Mesendoderm (in vitro differentiated cells): ENCODE results near the gene HOMER1.
A peak's percentile ranks its signal among the peaks of the same experiment; 100 is the strongest.

Source experiments
- DNase-seq: peaks from one replicate; pipeline ENCODE4 v3.0.0; 2013
- H2AK5ac ChIP-seq: 2 replicates; pipeline ENCODE4 v1.6.1; 2013; ENCODE audit warnings: low read length, inconsistent platforms
- H2BK120ac ChIP-seq: 2 replicates; pipeline ENCODE4 v1.6.1; 2013; ENCODE audit warnings: low read depth, mild to moderate bottlenecking, low read length, moderate library complexity, mixed read lengths
- H2BK15ac ChIP-seq: replicated peaks from 2 replicates; pipeline ENCODE4 v1.6.1; 2013; ENCODE audit warnings: low read depth, mild to moderate bottlenecking, moderate library complexity
- H2BK5ac ChIP-seq: 2 replicates; pipeline ENCODE4 v1.6.1; 2013; ENCODE audit warnings: low read length, inconsistent platforms
- H3K18ac ChIP-seq: 2 replicates; pipeline ENCODE4 v1.6.1; 2013; ENCODE audit warnings: mild to moderate bottlenecking, low read length, mixed read lengths
- H3K23ac ChIP-seq: one replicate; pipeline ENCODE4 v1.6.1; 2013; ENCODE audit warnings: low read length
- H3K27ac ChIP-seq: 2 replicates; pipeline ENCODE4 v1.5.1; 2013; ENCODE audit warnings: low read depth, mild to moderate bottlenecking, inconsistent platforms, low read length, moderate library complexity
- H3K27me3 ChIP-seq: 2 replicates; pipeline ENCODE4 v1.6.1; 2013; ENCODE audit warnings: low read length, control low read depth, mild to moderate bottlenecking, inconsistent platforms; ENCODE audit not compliant: insufficient read depth, poor library complexity
- H3K36me3 ChIP-seq: 2 replicates; pipeline ENCODE4 v1.6.1; 2013; ENCODE audit warnings: low read length, inconsistent platforms; ENCODE audit not compliant: control insufficient read depth, insufficient read depth
- H3K4ac ChIP-seq: one replicate; pipeline ENCODE4 v1.6.1; 2013; ENCODE audit warnings: low read depth, mild to moderate bottlenecking, low read length, moderate library complexity
- H3K4me1 ChIP-seq: 2 replicates; pipeline ENCODE4 v1.6.1; 2013; ENCODE audit warnings: low read depth, low read length, inconsistent platforms; ENCODE audit not compliant: control insufficient read depth
- H3K4me2 ChIP-seq: 2 replicates; pipeline ENCODE4 v1.6.1; 2013; ENCODE audit warnings: low read length
- H3K4me3 ChIP-seq: 2 replicates; pipeline ENCODE4 v1.5.1; 2013; ENCODE audit warnings: mild to moderate bottlenecking, low read length
- H3K56ac ChIP-seq: one replicate; pipeline ENCODE4 v1.6.1; 2013; ENCODE audit warnings: low read length
- H3K79me1 ChIP-seq: 2 replicates; pipeline ENCODE4 v1.6.1; 2013; ENCODE audit warnings: low read length, inconsistent platforms
- H3K79me2 ChIP-seq: 2 replicates; pipeline ENCODE4 v1.6.1; 2013; ENCODE audit warnings: mild to moderate bottlenecking, low read length; ENCODE audit not compliant: control insufficient read depth, insufficient read depth
- H3K9ac ChIP-seq: 2 replicates; pipeline ENCODE4 v1.6.1; 2013; ENCODE audit warnings: low read length, inconsistent platforms
- H4K5ac ChIP-seq: one replicate; pipeline ENCODE4 v1.6.1; 2013; ENCODE audit warnings: low read length
- H4K8ac ChIP-seq: one replicate; pipeline ENCODE4 v1.6.1; 2013; ENCODE audit warnings: low read depth, mild to moderate bottlenecking, control low read depth, low read length, moderate library complexity
- WGBS: extraction: QIAGEN DNeasy Blood & Tissue Kit; methylation state at CpG from one replicate; pipeline ENCODE4 v1.1.7; 2013; ENCODE audit warnings: low lambda C conversion rate, missing lambda C conversion rate; ENCODE audit not compliant: insufficient coverage; ENCODE audit errors: extremely low coverage; 5-methylcytosine and 5-hydroxymethylcytosine counted together

Gene HOMER1

DNA sequence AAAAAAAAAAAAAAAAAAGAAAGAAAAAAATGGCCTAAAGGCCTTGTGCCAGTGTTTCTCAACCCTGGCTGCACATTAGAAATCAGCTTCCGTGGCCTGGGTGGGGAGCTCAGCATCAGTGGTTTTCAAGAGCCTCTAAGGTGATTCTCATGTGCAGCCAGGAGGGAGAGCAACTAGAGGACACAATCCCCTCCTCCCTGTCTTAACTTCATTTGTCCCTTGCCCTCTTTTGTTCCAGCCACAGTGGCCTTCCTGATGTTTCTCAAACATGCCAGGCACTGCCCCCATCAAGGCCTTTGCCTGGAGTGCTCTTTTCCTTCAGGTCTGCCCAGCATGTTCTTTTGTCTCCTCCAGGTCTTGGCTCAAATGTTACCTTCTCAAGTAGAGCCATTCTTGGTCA lies 42.4 kb downstream of the HOMER1 start:
- H2BK120ac ChIP-seq: no peak overlapping the region

DNA sequence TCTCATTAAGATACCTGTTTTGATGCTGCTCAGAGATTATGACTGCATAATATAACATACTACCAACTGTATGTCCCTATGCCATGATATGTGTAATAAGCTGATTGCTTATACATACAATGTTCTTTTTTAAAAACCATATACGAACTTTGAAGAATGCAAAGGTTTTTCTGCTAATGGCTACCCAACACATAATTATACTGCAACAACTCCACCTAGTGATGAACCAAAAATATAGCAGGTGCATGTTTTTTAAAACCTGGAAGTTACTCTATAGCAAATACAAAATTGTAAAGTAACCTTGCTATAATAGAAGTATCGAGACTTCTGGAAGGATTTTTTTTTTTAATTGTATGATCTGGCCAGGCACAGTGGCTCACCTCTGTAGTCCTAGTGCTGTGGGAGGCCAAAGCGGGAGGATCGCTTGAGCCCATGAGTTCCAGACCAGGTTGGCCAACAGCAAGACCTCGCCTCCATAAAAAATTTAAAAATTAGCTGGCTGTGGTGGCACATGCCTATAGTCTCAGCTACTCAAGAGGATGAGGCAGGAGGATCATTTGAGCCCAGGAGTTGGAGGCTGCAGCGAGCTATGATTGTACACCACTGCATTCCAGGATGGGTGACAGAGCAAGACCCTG lies 49.1 kb downstream of the HOMER1 start:
- H3K79me2 ChIP-seq: peaks cover 17% of the 10 kb centered on the region
- H3K27me3 ChIP-seq: no peaks in the 10 kb centered on the region
- WGBS: no CpG with 5 or more reads among the region's 6 CpGs
- H2BK15ac ChIP-seq: no peak overlapping the region
- H3K4me1 ChIP-seq: no peaks in the 10 kb centered on the region
- H2BK5ac ChIP-seq: no peak overlapping the region
- no peak overlapping the region for H3K56ac ChIP-seq
- H2AK5ac ChIP-seq: no peak overlapping the region
- H3K36me3 ChIP-seq: no peaks in the 10 kb centered on the region
- no peak overlapping the region for H3K4me2 ChIP-seq
- H3K27ac ChIP-seq: no peak overlapping the region
- no peak overlapping the region for H3K9ac ChIP-seq
- no peak overlapping the region for H3K23ac ChIP-seq
- no peak overlapping the region for H3K4me3 ChIP-seq
- H3K4ac ChIP-seq: no peak overlapping the region
- no peak overlapping the region for H4K8ac ChIP-seq
- DNase-seq: peak; percentile 21
- no peak overlapping the region for H3K18ac ChIP-seq
- H3K79me1 ChIP-seq: peaks cover 10% of the 10 kb centered on the region
- H2BK120ac ChIP-seq: no peak overlapping the region
- H4K5ac ChIP-seq: no peak overlapping the region

More for the DNA sequence above, 42.4 kb downstream of the HOMER1 start:
- WGBS: no CpG with 5 or more reads among the region's 1 CpG
- Histone ChIP-seq H3K27ac (no peak overlapping the region), H3K4ac (no peak overlapping the region), H3K4me1 (peaks cover 3% of the 10 kb centered on the region), H3K4me2 (no peak overlapping the region), H3K23ac (no peak overlapping the region), H2BK15ac (no peak overlapping the region), H3K9ac (no peak overlapping the region), H3K56ac (no peak overlapping the region), H4K8ac (no peak overlapping the region), H3K27me3 (no peaks in the 10 kb centered on the region), H3K18ac (no peak overlapping the region), H3K79me1 (peaks cover 6% of the 10 kb centered on the region), H2AK5ac (no peak overlapping the region), H2BK5ac (no peak overlapping the region), H3K36me3 (no peaks in the 10 kb centered on the region), H3K4me3 (no peak overlapping the region), H4K5ac (no peak overlapping the region), H3K79me2 (peaks cover 20% of the 10 kb centered on the region)
- no peak for DNase-seq

DNA sequence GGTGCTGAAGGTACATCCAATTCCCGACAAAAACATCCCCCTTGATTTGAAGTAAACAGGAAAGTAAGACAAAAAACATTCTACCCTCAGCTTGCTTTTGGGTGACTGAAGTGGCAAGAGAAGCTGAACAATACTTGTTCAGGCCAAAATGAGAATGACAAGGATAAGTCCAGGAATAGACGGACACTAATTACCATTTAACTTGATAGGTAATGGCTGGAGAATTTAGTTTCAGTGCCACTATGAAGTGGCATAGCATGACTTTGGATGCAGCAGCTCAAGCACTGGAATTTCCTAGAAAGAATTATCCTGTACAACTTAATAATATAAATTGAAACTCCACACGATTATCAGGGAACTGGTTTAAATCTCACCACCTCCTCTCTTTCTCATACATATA lies 49.7 kb downstream of the HOMER1 start:
- no CpG with 5 or more reads among the region's 3 CpGs for WGBS
- no peaks in the 10 kb centered on the region for H3K36me3 ChIP-seq

DNA sequence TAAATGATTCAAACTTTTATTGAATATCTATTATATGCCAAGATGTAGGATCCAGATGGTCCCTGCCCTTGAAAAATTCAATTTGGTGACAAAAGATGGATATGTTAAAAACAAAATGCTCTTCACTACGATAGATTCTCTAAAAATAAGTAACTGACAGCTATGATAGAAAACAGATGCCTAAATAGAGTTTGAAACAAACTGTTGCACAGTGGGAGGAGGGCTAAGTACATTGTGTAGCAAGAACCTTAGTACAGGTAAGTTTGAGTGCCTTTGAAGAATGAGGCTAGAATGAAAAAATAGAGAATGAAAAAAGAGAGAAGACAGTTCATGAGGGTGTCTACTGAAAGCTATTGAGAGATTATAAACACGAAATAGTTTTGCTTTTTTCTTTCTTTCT lies 54.3 kb downstream of the HOMER1 start:
- peaks cover 10% of the 10 kb centered on the region for H3K79me1 ChIP-seq
- H2AK5ac ChIP-seq: no peak overlapping the region
- no peak overlapping the region for H3K4ac ChIP-seq
- H3K4me1 ChIP-seq: no peaks in the 10 kb centered on the region
- no peak overlapping the region for H2BK15ac ChIP-seq
- no peak overlapping the region for H3K23ac ChIP-seq
- peaks cover 13% of the 10 kb centered on the region for H3K79me2 ChIP-seq
- H2BK5ac ChIP-seq: no peak overlapping the region
- H3K9ac ChIP-seq: no peak overlapping the region
- WGBS: no CpG with 5 or more reads among the region's 2 CpGs
- H3K4me2 ChIP-seq: no peak overlapping the region
- no peak overlapping the region for H2BK120ac ChIP-seq
- H4K5ac ChIP-seq: no peak overlapping the region
- H3K4me3 ChIP-seq: no peak overlapping the region
- H3K27ac ChIP-seq: no peak overlapping the region
- no peaks in the 10 kb centered on the region for H3K36me3 ChIP-seq
- DNase-seq: no peak
- H3K27me3 ChIP-seq: no peaks in the 10 kb centered on the region
- no peak overlapping the region for H4K8ac ChIP-seq
- H3K56ac ChIP-seq: no peak overlapping the region
- no peak overlapping the region for H3K18ac ChIP-seq

More for the DNA sequence above, 49.7 kb downstream of the HOMER1 start:
- H3K27me3 ChIP-seq: no peaks in the 10 kb centered on the region
- no peak overlapping the region for H3K4me3 ChIP-seq
- H2BK15ac ChIP-seq: no peak overlapping the region
- H2BK5ac ChIP-seq: no peak overlapping the region
- no peak overlapping the region for H2AK5ac ChIP-seq
- H3K4me2 ChIP-seq: no peak overlapping the region
- no peak overlapping the region for H2BK120ac ChIP-seq
- H3K9ac ChIP-seq: no peak overlapping the region
- H3K4me1 ChIP-seq: no peaks in the 10 kb centered on the region
- H3K79me1 ChIP-seq: peaks cover 10% of the 10 kb centered on the region
- H3K4ac ChIP-seq: no peak overlapping the region
- H3K56ac ChIP-seq: no peak overlapping the region
- no peak overlapping the region for H4K8ac ChIP-seq
- no peak overlapping the region for H3K27ac ChIP-seq
- no peak overlapping the region for H3K23ac ChIP-seq
- no peak overlapping the region for H3K18ac ChIP-seq
- no peak overlapping the region for H4K5ac ChIP-seq
- peaks cover 17% of the 10 kb centered on the region for H3K79me2 ChIP-seq
- DNase-seq: no peak

DNA sequence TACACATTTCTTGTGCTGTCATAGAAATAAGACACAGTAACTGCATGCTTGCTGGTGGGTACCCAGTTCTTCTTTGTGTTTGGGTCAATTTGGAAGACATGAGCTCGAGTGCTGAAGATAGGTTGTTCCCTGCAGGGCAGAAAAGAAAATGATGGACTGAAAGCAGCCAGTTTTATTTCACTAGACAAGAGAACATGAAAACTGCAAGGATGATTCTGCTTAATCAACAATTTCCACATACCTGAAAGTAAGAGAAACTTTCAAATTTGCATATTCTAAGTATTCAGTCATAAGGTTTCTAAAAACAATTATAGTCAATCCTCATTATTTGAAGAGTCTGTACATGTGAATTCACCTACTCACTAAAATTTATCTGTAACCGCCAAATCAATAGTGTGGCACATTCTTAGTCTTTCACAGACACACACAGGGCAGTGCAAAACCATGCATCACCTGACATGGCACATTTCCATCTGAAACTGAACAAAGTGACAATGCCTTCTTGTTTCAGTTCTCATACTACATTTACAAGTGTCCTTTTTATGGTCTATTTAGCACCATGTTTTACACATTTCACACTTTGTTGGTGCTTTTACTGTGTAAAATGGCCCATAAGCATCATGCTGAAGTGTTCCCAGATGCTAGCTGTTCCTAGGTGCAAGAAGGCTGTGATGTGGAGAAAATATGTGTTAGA lies 56.9 kb downstream of the HOMER1 start:
- Histone ChIP-seq H4K5ac (no peak overlapping the region), H3K4me2 (no peak overlapping the region), H3K4me1 (no peaks in the 10 kb centered on the region), H3K23ac (no peak overlapping the region), H3K27ac (no peak overlapping the region), H3K18ac (no peak overlapping the region), H3K4me3 (no peak overlapping the region), H2BK15ac (no peak overlapping the region), H3K4ac (no peak overlapping the region), H2AK5ac (no peak overlapping the region), H2BK120ac (no peak overlapping the region), H4K8ac (no peak overlapping the region), H3K79me2 (peaks cover 9% of the 10 kb centered on the region), H2BK5ac (no peak overlapping the region), H3K27me3 (no peaks in the 10 kb centered on the region), H3K36me3 (no peaks in the 10 kb centered on the region), H3K79me1 (peaks cover 9% of the 10 kb centered on the region), H3K9ac (no peak overlapping the region), H3K56ac (no peak overlapping the region)
- WGBS: no CpG with 5 or more reads among the region's 2 CpGs
- DNase-seq: no peak

DNA sequence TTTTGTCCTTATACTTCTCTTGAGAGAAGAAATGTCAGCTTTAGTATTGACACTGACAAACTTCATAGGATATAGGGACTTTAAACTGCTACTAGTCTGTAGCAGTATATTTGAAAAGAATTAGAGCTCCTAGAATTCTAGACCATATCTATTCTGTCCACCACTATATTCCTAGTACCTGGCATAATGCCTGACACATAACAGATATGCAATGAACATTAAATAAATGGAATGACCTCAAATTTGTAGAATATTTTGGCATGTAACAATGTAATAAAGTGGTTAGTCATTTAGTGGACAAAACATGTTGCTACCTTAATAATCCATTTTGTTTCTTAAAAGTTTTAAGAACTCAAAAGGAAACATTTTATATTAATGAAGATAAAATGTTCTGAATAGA lies 57.5 kb downstream of the HOMER1 start:
- no peaks in the 10 kb centered on the region for H3K4me1 ChIP-seq
- H2BK15ac ChIP-seq: no peak overlapping the region
- no peaks in the 10 kb centered on the region for H3K36me3 ChIP-seq
- H3K27ac ChIP-seq: no peak overlapping the region
- no peak overlapping the region for H2BK120ac ChIP-seq
- H3K79me2 ChIP-seq: peaks cover 9% of the 10 kb centered on the region
- no peak overlapping the region for H2AK5ac ChIP-seq
- H3K27me3 ChIP-seq: no peaks in the 10 kb centered on the region
- no peak overlapping the region for H3K9ac ChIP-seq
- no peak overlapping the region for H3K4me3 ChIP-seq
- DNase-seq: no peak
- H3K23ac ChIP-seq: no peak overlapping the region
- H4K8ac ChIP-seq: no peak overlapping the region
- H3K4me2 ChIP-seq: no peak overlapping the region
- no peak overlapping the region for H3K4ac ChIP-seq
- H3K79me1 ChIP-seq: peaks cover 9% of the 10 kb centered on the region
- H3K56ac ChIP-seq: no peak overlapping the region
- H3K18ac ChIP-seq: no peak overlapping the region
- H2BK5ac ChIP-seq: no peak overlapping the region
- H4K5ac ChIP-seq: no peak overlapping the region
